NCI-H226 (cell line): ENCODE measurements around the gene USP54.
"Not testable (repeated sequence)": the region's sequence is repeated elsewhere in the genome, so short reads cannot be mapped to it uniquely, and the experiment has no call there.

Experiments
- DNase-seq: peaks from one replicate; pipeline ENCODE4 v3.0.0-alpha.2; 2015

Gene USP54

DNA sequence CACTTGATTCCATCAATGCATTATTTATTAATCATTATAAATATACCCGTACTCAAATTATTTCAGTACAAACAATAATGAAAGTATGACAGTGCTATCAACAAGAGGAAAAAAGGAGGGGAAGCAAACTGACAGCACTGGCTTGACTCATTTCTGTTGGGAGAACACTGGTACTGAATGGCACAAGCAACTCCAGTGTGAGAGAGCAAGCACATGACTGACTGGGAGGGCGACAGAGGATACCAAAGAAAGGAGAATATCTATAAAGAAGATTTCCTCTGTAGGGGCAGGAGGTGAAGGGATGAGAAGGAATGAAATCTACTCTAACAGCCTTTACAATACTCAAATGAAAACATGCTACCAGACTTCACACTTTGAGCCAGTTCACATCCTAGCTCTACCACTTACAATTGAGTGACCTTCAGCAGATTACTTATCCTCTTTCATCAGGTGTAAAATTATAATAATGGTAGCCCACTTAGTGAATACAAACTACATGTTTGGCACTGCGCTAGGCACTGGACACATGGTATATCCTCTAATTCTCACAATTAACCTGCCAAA lies 1.5 kb downstream of the USP54 start:
- peak; percentile 89 for DNase-seq

DNA sequence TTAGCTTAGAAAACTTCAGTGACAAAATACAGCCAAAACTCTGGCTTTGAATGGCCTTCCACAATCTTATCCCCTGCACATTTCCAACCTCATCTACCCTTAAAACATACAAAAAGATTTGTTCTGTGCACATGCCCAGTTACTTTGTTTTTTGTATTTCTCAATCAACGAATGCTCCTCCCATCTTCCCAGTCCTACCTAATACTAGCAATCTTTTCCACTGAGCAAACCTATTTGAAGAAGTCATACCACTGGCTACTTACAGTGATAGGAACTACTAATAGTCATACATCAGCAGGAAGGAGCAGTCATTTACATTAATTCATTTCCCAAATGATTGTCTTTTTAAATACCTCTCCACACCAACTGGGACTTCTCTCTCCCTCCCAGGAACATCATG lies 2.5 kb downstream of the USP54 start:
- DNase-seq = peak; percentile 64

DNA sequence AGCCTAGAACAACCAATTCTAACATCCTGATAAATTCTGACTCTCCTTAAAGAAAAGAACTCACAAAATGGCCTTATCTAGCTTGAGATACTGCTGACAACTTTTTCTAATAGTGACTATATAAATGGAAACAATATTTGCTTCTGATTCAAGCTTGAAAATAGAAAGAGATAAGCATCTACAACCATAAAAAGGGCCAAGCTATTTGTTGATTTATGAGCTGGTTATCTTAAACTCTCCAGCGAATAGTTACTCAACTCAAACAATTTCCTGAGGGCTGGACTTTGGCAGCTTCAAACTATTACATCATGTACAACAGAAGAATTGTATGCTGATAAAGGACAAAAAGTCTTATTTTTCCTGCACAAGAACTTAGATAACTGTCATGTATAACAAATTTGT lies 4.6 kb downstream of the USP54 start:
- peak; percentile 84 for DNase-seq

DNA sequence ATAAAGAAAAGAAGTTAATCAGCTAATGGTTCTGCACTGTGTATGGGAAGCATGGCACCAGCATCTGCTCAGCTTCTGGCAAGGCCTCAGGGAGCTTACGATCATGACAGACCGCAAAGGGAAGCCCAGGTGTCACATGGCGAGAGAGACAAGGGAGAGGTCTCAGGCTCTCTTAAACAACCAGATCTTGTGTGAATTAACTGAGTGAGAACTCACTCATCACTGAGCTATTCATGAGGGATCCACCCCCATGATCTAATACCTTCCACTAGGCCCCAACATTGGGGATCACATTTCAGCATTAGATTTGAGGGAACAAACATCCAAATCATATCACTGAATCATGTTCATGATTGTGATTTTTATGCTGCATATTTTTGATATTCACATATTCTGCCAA lies 5.8 kb downstream of the USP54 start:
- DNase-seq = peak; percentile 63

GRCh38 chr10:73584737-73585136 lies 6.4 kb downstream of the USP54 start:
- DNase-seq = peak; percentile 32

DNA sequence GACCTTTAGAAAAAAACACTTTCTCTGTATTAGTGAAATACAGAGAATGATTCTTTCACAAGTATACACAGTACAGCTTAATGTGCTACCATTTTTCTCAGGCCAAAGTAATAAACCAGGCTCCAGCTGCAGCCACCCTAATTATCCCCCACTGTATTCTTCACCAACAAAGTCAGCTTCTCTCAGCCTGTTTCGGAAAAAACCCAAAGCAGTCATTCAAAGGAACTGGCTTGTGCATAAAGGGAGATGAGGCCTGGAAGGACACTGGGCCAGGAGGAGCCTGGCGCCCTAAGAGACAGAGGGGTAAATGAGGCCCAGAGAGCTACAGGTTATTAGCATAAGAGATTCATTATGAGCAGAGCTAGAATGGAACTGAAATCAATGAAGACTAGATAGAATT lies 9.2 kb downstream of the USP54 start:
- DNase-seq = no peak

- not testable (repeated sequence) for DNase-seq
Observed at GRCh38 chr10:73578927-73579326, 12.2 kb downstream of the USP54 start.

DNA sequence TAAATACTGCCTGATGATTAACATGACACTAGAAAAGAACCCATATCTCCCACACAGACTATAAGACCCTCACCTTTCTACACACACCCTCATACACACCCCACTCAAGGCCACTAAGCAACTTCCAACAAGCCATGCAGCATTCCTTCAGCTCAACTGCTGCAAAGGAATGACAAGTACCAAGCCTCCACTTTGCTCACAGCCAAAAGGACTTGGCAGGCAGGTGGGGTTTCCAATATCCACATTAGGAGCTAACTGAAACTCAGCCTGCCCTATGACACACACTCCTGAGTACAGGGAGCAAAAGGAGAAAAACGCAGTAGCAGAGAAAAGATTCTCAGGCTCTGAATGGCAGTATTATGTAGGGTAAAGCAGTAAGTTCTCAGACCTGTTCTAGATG lies 13.4 kb downstream of the USP54 start:
- DNase-seq = no peak

GRCh38 chr10:73576890-73577591 lies 14.1 kb downstream of the USP54 start:
- DNase-seq = no peak

DNA sequence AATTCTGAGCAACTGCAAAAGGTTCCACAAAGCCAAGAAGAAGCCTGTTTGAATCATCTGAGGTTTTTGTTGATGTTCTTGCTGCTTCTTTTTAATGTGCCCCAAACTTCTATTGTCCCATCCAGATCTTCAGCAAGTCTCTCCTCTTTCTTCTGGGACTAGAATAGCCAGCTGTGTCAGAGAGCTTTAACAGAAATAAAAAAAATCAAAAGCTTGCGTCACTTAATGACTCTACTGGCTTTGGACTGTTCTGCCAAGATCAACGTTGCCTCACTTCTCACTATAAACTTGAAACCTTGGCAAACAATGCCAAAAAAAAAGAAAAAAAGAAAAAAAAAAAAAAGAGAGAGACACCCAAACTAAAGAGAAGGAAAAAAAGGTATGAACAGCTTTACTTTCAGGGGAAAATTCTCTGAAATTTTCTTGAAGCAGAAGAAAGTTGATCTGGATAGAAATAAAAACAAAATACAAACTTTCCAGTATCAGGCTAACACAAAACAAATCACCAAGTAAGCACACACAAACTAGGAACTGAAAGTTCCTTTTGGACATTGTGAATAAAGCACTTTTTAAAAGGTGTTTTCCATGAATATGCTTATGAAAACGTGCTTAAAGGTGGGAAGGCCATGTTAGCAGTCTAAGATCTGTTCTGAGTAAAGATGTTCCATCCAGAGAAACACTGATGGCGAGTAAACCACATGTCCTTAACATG lies 14.8 kb downstream of the USP54 start:
- DNase-seq = no peak

DNA sequence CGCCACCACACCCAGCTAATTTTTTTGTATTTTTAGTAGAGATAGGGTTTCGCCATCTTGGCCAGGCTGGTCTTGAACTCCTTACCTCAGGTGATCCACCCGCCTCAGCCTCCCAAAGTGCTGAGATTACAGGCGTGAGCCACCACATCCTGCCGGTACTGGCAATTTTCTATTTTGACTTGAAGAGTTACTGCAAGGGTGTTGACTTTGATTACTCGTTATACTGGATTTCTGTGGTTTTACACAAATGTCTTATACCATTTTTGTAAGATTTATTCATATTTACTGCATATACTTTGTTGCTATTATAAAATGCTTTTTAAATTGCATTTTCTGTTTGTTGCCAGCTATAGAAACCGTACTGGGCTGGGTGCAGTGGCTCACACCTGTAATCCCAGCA lies 24.1 kb downstream of the USP54 start:
- DNase-seq = not testable (repeated sequence)

DNA sequence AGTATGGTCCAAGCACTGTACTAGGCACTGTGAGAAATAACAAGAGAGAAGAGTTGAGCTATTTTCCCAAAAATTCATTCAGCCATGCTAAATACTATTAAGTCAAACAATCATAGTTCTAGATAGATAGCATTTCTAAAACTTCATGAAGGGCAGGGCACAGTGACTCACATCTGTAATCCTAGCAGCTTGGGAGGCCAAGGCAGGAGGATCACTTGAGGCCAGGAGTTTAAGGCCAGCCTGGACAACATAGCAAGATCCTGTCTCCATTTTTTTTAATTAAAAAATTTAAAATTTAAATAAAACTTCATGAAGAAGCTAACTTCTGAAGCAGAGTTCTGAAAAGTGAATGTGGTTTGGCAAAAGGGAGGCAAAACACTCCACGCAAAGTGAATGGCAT lies 29.9 kb downstream of the USP54 start:
- DNase-seq = no peak

- peak; percentile 74 for DNase-seq
Observed at GRCh38 chr10:73559590-73559989, 31.6 kb downstream of the USP54 start.

DNA sequence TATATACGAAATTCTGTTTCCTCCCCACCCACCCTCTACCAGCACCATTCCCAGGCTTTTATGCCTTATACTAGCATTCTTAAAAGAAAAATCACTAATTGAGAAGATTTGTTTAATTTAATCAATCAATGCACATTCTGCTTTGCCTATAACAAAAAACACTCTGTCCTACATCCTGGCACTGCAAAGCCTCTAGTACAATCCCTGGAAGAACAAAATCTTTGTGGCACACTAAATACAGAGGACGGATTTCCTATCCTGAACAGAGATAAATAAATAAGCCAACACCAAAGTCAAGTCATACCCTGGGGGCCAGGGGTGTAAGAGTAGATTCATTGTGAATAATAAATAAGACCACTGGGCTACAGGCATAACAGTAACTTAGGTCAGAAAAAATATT lies 34.3 kb downstream of the USP54 start:
- DNase-seq = no peak

DNA sequence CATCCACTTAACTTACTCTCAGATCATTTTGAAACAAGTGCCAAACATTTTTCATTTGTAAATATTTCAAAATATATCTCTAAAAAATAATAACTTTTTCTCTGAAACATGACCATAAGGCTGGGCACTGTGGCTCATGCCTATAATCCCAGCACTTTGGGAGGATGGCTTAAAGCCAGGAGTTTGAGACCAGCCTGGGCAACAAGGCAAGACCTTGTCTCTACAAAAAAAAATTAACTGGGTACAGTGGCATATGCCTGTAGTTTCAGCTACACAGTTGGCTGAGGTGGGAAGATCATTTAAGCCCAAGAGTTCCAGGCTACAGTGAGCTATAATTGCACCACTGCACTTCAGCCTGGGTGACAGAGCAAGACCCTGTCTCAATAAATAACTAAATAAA lies 36.4 kb downstream of the USP54 start:
- no peak for DNase-seq

DNA sequence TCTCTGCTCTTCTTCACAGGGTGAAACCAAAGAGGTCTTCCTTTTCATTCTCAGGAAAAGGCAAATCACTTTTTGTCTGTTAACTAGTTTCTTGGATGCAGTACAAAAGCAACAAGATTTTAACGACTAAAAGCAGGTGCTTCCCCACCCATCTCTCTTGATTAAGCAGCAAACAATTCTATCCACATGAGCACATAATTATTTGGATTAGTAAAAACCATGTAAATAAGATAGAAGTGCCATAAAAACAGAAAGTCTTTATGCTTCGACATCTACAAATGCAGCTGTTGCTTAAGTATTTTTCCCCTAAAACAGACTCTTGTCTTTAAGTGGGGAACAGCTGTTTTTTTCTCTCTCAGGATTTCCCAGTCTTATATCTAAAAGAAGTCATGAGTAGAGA lies 37.4 kb downstream of the USP54 start:
- DNase-seq = no peak

DNA sequence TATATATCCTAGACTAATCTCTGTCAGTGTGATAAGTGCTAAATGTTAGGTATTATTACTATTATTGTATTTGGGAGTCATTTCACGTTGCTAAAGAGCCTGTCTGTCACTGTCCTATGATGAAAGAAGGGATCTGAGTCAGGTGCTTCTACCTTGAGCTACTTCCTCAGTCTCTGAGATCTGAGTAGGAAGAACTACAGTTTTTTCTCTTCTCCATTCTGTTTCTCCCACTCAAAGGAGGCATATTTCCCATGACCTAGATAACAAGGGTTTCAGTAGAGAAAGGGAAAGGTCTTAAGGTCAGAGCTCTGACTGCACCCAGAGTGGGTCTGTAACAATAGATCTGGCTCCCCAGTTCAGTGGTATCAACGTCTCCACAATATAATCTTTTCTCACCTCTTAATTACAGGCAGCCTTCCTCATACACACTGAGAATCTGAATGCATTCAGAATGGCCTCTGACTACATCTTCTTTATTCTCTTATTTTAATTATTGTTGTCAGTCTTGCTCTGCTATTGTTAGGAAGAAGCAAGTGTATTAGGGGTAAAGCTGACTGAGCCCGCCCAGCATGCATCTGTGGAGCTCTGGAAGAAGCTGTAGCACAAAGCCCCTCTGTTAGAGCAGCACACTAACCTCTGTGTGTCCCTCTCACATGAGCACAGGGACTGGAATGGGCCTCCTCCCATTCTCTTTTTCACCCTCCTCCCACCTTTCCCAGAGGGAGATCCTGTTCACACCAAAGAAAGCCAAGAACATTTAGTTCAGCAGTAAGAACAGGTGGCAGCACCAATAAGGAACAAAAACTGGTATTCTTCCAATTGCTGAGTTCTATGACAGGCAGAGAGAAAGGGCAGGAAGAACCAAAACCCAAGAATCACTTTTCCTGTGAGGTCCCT lies 38.1 kb downstream of the USP54 start:
- DNase-seq = no peak

DNA sequence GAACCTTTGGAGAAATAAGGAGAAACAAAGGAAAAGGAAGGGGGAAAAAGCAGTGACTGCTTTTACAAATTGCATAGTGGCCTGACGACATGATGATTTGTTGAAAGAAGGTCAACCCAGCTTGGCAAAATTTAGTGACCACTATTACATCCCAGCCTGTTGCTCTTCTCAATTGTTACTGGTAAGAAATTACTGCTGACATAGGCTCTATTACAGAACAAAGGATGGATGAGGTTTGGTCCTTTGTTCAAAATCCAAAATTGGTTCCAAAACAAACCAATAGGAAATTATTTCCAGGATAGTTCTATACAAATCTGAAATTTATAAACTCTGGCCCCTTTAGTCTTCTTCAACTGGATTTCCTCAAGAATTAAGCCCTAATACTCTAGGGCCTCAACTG lies 39.6 kb downstream of the USP54 start:
- DNase-seq = no peak

DNA sequence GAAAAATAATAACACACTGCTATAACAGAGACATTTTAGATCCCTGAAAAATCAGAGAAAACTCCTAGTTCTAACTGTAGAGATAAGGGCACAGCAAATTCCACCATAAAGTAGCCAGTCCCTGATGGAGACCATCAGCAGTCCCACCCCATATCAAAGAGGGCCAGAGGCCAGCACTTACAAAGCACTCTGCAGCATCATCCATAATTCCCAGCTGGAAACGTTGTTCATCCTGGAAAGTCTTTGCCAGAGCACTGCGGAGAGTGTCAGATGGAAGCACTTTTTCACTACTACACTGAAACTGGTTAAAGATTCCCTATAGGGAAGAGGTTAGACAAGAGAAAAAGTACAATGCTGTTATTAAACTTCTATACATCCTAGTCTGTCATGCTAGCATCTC lies 45.8 kb downstream of the USP54 start:
- DNase-seq = no peak

GRCh38 chr10:73537709-73538108 lies 53.4 kb downstream of the USP54 start:
- no peak for DNase-seq

DNA sequence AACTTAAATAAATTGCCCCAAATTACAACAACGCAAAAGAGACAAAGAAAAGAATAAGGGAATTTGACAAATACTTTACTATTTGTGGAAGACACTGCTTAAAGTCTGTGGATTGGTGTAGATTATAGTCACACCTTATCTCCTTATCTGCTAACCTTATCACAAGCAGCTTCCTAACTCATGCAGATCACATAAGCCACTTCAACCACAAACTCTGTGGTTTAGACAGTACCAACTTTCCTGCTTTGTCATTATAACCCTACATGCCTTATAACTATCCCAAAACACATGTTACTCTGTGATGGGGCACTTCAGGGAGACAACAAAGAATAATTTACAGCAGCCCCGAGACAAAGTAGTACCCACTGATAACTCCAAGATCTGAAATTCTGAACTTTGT lies 53.9 kb downstream of the USP54 start:
- no peak for DNase-seq

- no peak for DNase-seq
Observed at GRCh38 chr10:73534857-73535256, 56.3 kb downstream of the USP54 start.

GRCh38 chr10:73529089-73529832 lies 61.9 kb downstream of the USP54 start:
- peak; percentile 34 for DNase-seq
